NCI-H446 treated with DMSO at 0.1 percent for 48 hours (cell line): ENCODE measurements around the gene CTAG1A.
A peak's percentile ranks its signal among the peaks of the same experiment; 100 is the strongest.
"Not testable (repeated sequence)": the region's sequence is repeated elsewhere in the genome, so short reads cannot be mapped to it uniquely, and the experiment has no call there.

ENCODE experiments used
- DNase-seq: peaks from one replicate; lab custom pipeline; 2025; lab: John Stamatoyannopoulos, UW

The CTAG1A gene

GRCh38 chrX:154584585-154585183 lies at the start of gene CTAG1A:
Gene CTAG1A, plus strand, starts transcription at chrX:154585133. Its CDS starts 74 bp downstream, at chrX:154585207.
- not testable (repeated sequence) for DNase-seq

GRCh38 chrX:154535892-154536291 lies 49.0 kb upstream of the CTAG1A start:
- no peak for DNase-seq

- DNase-seq: no peak
These were observed 45.9 kb upstream of the CTAG1A start for GRCh38 chrX:154539077-154539476.

GRCh38 chrX:154540365-154540764 lies 44.6 kb upstream of the CTAG1A start:
- not testable (repeated sequence) for DNase-seq

- DNase-seq: no peak
These were observed 43.9 kb upstream of the CTAG1A start for GRCh38 chrX:154540897-154541535.

GRCh38 chrX:154541589-154541895 lies 43.4 kb upstream of the CTAG1A start:
- no peak for DNase-seq

- DNase-seq: no peak
These were observed 42.8 kb upstream of the CTAG1A start for GRCh38 chrX:154541896-154542722.

GRCh38 chrX:154542723-154543424 lies 42.1 kb upstream of the CTAG1A start:
- DNase-seq: no peak

- DNase-seq: no peak
These were observed 39.2 kb upstream of the CTAG1A start for GRCh38 chrX:154545673-154546274.

- DNase-seq: peak; percentile 49
These were observed 38.3 kb upstream of the CTAG1A start, which contains the start of gene G6PD for GRCh38 chrX:154546354-154547244. Gene G6PD, minus strand, starts transcription at chrX:154546846. Its CDS starts 691 bp downstream, at chrX:154546155.

- peak; percentile 79 for DNase-seq
These were observed 37.5 kb upstream of the CTAG1A start, which contains the start of gene IKBKG for GRCh38 chrX:154547245-154548027. Gene IKBKG, plus strand, starts transcription at chrX:154547620. Its CDS starts 4,383 bp downstream, at chrX:154552003.

- DNase-seq: no peak
These were observed 37.0 kb upstream of the CTAG1A start for GRCh38 chrX:154548028-154548316.

GRCh38 chrX:154549766-154550165 lies 35.2 kb upstream of the CTAG1A start:
- no peak for DNase-seq

GRCh38 chrX:154552112-154552806 lies 32.7 kb upstream of the CTAG1A start:
- not testable (repeated sequence) for DNase-seq

GRCh38 chrX:154558060-154558690 lies 26.8 kb upstream of the CTAG1A start:
- DNase-seq: not testable (repeated sequence)

GRCh38 chrX:154558896-154559295 lies 26.0 kb upstream of the CTAG1A start:
- not testable (repeated sequence) for DNase-seq

GRCh38 chrX:154560326-154560725 lies 24.6 kb upstream of the CTAG1A start:
- not testable (repeated sequence) for DNase-seq

- DNase-seq: not testable (repeated sequence)
These were observed 22.6 kb upstream of the CTAG1A start for GRCh38 chrX:154562295-154562694.

- not testable (repeated sequence) for DNase-seq
These were observed 14.6 kb upstream of the CTAG1A start for GRCh38 chrX:154570361-154570760.
